B cell (primary cell): Measurements from ENCODE around the gene PCDH9.

Source experiments
- EZH2 ChIP-seq: IDR thresholded peaks from 2 replicates; pipeline ENCODE4 v1.6.1; 2012; ENCODE audit warnings: borderline replicate concordance, low read depth, mild to moderate bottlenecking, moderate library complexity, low read length; ENCODE audit not compliant: insufficient read depth, poor library complexity, severe bottlenecking
- TF ChIP-seq, protein P1 (sequence below): fragments of 200-600 bp; IDR thresholded peaks from one replicate; pipeline ENCODE4 v1.8.0; 2022; ENCODE audit warnings: antibody characterized with exemption, mild to moderate bottlenecking

DNA sequence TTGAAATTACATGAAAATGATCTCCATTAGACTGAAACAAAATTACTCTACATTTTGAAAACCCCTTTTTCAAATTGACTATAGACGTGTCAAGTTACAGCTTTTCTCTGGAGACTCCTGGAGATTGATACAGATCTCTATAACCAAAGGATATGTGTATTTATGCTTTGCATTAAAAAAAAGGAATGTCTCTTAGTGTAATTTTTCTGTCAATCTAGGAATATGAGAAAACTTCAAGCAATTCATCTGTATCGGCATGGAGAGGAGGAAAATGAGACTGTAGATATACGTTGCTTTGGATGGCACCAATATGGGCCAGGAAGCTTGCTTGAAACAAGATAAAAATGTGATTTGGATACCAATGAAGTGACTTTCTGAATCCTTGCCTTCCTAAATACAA, 286.6 kb downstream of the PCDH9 start:
- TF ChIP-seq, protein P1, sequence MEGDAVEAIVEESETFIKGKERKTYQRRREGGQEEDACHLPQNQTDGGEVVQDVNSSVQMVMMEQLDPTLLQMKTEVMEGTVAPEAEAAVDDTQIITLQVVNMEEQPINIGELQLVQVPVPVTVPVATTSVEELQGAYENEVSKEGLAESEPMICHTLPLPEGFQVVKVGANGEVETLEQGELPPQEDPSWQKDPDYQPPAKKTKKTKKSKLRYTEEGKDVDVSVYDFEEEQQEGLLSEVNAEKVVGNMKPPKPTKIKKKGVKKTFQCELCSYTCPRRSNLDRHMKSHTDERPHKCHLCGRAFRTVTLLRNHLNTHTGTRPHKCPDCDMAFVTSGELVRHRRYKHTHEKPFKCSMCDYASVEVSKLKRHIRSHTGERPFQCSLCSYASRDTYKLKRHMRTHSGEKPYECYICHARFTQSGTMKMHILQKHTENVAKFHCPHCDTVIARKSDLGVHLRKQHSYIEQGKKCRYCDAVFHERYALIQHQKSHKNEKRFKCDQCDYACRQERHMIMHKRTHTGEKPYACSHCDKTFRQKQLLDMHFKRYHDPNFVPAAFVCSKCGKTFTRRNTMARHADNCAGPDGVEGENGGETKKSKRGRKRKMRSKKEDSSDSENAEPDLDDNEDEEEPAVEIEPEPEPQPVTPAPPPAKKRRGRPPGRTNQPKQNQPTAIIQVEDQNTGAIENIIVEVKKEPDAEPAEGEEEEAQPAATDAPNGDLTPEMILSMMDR, result no peak
- TF ChIP-seq EZH2, result no peak
